HS-5 (cell line): ENCODE measurements around the gene MYO6.
"Not testable (repeated sequence)": the region's sequence is repeated elsewhere in the genome, so short reads cannot be mapped to it uniquely, and the experiment has no call there.

ENCODE experiments used
- DNase-seq: peaks from one replicate; pipeline ENCODE4 v3.0.0-alpha.2; 2012; ENCODE audit warnings: low read depth

MYO6 gene

DNA sequence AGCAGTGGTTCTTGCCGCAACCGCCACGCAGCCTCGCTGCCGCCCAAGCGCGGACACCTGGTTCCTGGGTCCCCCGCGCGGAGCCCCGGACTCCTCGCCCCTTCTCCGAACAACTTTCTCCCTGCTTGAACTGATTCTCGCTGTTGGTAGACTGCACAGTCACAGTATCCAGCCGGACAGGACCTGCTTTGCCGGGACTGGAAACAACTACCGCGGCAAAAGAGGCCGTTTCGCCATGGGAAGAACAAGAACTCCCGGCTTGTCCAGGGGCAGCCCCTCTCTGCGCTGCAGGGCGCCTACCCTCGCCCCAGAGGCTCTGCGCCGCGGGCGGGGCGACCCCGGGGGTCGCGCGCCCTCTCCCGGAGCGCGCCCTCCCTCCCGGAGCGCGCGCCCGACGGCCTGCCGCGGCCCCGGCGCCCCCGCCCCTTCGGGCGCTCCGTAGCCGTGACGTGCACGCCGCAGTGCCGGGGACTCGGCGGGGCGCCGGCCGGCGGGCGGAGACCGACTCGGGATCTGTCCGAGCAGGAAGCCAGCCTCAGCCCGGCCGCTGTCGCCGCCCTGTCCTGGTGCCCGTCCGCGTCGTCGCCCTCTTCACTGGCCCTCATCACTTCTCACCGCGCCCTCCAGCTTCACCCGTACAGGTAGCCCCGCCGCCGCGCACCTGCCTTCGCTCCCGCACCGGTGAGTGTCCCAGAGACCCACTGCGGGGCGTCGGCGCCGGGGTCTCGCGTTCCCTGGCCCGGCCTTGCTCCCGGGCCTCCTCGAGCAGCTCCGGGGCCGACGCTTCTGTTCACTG is at the start of gene MYO6:
TSS of gene MYO6 (plus strand) at position 497 of the 796 bp plus-strand sequence. CDS start 68,309 bp downstream, outside the sequence.
- no peak for DNase-seq

DNA sequence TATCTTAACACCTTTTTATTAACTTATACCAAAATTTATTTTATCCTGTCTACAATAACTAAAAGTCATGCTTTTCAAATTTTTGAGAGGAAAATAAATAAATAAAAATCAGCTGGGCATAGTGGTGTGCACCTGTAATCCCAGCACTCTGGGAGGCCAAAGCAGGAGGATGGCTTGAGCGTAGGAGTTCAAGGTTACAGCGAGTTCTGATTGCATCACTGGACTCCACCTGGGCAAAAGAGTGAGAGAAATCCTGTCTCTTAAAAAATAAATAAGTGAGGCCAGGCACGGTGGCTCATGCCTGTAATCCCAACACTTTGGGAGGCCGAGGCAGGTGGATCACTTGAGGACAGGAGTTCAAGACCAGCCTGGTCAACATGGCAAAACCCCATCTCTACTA is 40.7 kb upstream of the MYO6 start:
- not testable (repeated sequence) for DNase-seq

DNA sequence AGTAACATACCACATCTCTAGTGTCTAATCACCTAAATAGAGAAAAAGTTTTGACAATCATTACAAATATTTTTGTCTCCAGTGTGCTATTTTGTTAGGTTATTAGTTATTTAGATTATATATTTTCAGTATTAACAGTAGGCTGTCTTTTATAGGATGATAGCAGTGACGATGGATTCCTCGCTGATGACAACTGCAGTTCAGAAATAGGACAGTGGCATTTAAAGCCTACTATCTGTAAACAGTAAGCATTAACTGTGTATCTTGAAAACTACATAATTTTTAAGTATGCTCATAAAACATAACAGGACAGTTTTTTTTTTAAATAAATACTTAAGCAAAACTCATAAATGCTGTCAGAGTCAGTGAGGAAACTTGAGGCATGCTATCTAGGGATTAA is 37.9 kb upstream of the MYO6 start:
- DNase-seq, result no peak

DNA sequence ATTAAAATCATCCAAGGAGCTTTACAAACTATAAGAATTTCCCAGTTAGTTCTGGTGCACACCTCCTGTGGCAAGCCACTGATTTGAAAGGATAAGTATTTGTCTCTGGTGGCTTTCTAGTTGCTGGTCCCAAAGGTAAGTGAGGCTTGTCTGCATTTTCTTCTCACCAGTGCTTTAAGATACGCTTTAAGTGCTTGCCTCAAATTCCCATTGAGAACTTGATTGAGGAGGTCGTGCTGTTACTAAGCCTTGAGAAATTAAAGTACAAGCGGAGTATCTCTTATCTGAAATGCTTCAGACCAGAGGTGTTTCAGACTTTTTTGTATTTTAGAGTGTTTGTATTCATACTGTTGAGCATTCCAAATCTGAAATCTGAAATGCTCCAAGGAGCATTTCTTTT is 29.9 kb upstream of the MYO6 start:
- no peak for DNase-seq

DNA sequence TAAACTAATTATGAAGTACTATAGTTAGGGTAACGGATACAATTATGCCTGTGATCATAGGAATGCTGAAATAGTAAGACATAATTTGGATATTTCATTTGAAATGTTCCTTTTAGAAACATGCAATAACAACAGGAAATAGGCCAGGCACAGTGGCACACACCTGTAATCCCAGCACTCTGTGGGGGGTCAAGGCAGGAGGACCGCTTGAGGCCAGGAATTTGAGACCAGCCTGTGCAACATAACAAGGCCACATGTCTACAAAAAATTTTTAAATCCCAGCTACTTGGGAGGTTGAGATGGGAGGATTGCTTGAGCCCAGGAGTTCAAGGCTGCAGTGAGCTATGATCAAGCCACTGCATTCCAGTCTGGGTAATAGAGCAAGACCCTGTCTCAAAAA is 25.7 kb upstream of the MYO6 start:
- no peak for DNase-seq

DNA sequence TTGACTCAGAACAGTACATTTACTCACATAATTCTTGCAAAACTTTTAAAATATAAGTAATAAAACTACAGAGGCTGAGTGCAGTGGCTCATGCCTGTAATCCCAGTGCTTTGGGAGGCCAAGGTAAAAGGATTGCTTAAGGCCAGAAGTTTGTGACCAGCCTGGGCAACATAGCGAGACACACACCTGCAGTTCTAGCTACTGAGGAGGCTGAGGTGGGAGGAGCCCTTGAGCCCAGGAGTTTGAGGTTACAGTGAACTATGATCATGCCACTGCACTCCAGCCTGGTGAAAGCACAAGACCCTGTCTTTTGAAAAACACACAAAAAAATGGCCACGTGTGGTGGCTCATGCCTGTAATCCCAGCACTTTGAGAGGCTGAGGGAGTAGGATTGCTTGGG is 21.8 kb upstream of the MYO6 start:
- DNase-seq, result no peak

DNA sequence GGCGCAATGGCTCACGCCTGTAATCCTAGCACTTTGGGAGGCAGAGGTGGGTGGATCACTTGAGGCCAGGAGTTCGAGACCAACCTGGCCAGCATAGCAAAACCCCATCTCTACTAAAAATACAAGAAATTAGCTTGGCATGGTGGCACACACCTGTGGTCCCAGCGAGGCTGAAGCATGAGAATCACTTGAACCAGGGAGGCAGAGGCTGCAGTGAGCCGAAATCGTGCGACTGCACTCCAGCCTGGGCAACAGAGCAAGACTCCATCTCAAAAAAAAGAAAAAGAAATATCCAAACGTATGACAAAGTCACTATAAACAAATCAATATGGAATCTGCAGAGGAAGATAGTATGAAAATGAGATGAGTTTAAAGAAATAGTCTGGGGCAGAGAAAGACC is 18.0 kb upstream of the MYO6 start:
- DNase-seq, result not testable (repeated sequence)

DNA sequence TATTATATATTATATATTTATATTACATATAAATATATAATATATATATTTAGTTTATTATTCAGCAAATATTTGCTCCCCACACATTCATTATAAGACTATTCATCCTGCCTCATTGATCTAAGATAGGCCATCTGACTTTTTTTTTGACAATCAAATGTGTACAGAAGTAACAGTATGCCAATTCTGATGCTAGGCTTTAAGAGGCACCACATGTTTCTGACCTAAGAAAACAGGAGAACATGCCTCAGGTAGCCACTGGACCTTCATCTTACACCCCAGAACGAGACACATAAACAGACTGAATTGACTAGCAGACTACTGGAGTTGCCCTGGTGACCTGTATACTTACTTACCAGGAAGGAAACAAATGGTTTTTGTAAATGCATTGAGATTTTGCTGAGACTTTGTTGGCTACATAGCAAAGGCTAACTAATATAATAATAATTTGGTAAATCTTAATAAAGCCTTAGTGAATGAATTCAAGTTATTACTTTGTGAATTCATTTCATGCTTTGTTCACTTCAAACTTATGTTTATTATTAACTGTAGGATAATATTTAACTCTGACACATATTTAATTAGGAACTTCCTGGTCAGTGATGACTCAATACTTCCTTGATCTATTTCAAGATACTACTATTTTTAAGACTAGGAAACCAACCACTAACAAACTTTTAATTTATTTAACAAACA is 13.4 kb upstream of the MYO6 start:
- no peak for DNase-seq

DNA sequence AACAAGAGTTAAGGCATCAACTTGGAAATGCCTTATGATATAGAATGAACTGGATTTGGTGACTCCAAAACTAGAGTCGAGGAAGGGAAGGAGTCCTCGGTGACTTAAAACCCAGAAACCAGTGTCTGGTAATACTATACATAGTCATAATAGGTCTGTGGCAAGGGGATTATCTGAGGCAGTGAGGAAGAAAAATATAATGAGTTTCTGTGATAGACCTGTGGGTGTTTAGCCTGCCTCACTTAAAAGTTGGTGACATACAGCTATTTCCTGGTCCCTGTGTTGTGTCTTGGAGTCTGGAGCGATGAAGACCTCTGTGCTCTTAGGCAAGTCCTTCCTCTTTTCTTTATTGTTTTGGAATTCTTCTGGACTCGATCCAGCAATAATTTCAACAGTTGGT is 5.1 kb upstream of the MYO6 start:
- DNase-seq, result no peak

DNA sequence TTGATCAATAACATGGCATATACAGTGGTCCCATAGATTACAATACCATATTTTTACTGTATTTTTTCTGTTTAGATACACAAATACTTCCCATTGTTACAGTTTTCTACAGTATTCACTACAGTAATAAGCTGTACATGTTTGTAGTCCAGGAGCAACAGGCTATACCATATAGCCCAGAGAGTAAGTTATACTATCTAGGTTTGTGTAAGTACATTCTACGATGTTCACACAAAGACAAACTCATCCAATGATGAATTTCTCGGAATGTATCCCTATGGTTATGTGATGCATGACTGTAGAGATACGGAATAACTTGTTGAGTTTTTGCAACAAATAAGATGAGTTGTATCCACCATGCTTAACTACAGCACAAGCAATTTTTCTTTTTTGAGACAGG is 3.6 kb upstream of the MYO6 start:
- no peak for DNase-seq

DNA sequence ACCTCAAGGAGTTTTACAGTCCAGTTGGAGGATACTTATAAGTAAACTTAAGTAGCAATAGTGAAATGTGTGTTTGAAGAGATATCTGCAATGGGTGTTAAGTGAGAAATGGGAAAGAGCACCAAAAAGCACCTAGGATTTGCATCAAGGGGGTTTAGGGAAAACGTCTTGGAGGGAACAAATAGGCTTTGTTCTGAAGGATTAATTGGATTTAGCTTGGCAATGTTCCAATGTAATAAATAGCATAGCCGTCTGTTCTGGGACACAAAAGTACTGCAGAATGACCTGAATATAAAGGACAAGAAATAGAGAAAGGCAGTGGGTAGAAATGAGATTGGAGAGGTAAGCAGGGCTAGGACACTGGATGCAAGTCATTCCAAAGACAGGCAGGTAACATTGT is 2.8 kb upstream of the MYO6 start:
- DNase-seq, result no peak

DNA sequence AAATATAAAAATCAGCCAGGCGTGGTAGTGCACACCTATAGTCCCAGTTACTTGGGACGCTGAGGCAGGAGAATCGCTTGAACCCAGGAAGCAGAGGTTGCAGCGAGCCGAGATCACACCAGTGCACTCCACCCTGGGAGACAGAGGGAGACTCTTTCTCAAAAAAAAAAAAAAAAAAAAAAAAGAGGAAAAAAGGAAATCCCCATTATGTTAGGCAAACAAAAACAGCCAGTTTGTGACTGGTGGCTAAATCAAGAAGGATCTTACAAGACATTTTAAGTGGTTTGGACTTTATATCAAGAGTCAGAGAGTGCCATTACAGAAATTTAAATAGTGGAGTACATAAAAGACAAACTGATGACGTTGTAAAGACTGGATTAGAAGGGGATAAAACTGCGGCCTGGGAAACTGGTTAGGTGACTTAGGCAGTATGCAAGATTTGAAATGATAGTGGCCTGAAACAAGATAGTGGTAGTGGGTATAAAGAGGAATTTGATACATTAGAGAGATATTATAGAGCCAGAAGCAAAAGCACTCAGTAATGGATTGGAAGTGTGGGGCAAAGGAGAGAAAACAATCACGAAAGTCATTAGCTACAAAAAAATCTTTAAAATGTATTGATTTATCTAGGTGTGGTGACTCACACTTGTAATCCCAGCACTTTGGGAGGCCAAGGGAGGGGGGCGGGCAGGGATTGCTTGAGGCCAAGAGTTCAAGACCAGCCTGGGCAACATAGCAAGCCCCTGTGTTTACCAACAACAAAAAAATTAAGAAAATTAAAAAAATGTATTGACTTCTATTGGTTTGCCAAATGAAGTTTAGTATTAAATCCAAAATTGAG is 1.7 kb upstream of the MYO6 start:
- no peak for DNase-seq

DNA sequence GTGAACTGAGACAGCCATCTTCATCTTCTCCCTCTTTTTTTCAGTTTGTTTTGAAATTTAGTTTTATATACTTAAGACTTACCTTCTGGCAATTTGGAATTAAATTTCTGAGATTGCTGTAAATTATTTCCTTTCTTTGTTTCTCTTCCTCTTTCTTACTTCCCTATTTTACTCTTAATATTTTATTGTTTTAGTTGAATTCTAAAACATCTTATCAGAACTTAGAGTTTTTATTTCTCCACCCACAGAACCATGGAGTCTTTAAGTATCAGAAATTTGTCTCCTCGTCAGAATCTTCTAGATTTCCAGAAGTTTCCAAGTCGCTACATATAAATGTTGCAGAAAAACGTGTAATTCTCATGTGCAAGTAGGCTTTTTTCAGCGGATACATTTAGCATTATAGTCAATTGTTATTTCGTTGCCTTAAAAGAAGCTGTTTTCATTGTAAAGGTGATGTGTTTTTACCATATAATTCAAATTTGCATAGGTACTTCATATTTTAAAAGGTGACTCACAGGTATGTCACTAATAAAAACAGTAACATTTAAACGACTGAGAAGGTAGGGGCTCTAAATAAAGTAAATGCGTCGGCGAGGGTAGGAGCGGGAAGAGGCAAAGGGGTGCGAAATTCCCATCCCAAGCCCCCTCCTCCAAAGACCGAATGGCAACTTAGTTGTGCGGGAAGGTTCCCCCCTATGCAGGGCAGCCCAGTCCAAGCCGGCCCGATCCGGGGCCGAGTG is 866 bp upstream of the MYO6 start:
- DNase-seq, result no peak

DNA sequence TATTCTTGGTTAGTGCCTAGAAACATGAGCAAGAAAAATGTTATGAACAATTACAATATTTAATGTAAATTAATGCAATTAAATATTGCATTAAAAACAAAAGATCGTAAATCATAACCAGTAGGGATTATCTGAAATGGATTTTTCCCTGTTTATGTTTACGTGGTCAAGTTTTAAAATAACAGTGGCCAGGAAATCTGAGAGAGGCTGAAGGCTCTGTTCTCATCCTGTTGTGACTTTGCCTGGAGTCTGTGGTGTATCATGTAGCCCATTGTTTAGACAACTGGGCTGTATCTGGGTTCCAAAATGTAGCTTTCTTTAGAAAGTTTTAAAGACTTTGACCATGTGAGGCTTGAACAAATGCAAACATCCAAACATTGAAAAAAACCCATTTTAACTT is 2.4 kb downstream of the MYO6 start:
- no peak for DNase-seq

DNA sequence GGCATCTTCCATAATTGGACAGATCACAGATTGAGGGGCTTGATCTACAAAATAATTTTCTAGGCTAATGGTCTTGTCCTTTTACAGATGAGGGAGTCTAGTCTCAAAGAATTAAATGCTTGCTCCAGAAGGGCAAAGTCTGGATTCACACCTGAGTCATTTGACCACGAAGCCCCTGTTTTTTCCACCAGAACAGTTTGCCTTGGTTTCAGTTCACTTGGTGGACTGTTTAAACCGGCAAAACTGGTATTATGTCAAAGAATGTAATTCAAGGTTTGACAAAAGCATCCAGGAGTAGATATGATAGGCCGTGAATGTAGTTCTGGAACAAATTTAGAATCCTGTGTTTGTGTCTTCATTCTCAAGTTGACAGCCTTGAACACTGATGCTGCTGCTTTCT is 3.3 kb downstream of the MYO6 start:
- no peak for DNase-seq

DNA sequence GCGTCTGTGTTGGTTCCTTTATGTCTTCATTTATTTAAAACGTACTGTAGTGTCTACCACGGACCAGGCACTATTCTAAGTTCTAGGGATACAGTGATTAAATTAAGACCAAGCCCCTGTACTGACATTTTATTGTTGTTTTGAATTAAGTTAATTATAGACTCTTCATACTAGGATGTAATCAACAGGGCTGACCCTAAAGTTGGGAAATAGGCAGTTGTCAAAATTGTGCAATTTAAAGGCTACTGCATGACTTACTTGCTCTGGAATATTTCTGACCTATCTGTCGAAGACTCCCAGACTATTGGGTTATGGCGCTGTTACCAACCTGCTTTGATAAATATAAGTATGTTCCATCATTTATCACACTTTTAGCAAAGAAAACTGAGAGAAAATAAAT is 6.7 kb downstream of the MYO6 start:
- no peak for DNase-seq

DNA sequence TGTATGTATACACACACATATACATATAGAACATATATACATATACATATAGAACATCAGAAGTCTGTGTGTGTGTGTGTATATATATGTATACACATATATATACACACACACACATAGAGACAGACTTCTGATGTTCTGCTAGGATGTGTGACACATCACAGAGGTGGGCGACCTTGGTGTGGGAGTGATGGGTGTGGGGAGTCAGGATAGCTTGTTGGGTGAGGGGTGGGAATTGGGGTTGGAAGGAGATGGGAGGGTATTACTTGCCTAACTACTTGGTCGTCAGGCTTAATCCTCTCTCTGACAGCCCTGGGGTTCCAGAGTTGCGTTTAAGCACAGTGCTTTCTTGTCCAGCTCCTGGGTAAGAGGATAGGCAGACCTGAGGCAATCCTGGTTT is 8.3 kb downstream of the MYO6 start:
- no peak for DNase-seq

DNA sequence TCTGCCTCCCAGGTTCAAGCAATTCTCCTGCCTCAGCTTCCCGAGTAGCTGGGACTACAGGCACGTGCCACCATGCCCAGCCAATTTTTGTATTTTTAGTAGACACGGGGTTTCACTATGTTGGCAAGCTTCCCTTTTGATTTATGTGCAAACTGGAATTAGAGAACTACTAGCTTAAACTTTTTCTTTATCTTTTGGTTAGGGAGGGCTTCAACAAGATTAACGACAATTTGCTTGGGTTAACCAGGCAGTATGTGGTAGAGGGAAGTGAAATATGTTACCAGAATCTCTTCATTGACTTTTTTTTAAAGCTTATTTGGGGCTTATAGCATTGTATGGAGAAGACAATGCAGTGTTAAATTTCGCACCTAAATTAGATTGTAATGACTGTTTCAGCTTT is 9.0 kb downstream of the MYO6 start:
- DNase-seq, result no peak

DNA sequence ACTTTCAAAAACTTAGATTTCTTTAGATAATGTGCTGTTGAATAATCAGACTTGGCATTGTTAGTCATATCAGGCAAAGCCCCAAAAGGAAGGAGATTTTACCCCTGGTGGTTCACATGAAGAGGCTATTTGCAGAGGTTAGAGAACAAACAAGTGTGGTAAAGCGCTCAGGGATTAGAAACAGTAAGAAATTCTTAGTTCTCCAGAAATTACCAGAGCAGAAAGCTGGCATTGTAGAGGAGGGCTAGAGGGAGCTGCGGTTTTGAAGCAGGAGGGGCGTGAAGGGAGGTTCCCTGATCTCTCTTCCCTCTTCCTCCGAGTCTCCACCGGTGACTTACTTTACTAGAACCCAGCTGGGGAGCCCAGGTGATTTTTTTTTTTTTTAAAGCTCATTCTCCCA is 10.2 kb downstream of the MYO6 start:
- DNase-seq, result no peak

DNA sequence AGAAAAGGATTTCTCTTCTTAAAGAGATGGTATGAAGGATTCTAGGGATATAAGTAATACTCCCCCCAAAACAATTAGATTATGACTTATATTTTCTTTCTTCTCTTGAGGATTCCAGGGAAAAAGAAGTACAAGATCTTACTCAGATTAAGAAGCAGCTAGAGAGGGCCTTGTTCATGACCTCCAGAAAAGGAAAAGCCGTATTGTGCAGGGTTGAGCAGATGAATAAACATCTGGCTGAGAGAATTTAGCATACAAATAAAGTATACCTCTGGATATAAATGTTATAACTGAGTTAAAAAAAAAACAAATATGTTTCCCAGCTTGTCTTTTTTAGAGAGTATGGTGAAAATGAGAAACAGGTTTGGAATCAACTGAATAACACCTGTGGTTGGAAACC is 11.3 kb downstream of the MYO6 start:
- DNase-seq, result no peak

DNA sequence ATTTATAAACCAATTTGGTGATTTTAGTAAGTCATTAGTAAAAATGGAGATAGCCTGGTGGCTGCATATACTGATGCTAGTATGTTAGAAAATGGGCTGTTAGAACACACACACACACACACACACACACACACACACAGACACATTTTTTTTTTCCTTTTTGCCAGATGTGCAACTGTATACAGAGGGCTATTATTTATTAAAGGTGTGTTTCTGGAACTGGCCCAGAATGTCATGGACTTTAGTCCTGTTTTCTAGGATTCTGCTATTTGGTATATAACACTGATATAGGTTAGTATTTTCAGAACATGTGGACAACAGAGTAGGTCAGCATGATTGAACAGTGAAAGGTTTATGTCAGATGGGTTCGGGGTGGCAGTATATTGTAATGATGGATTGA is 12.4 kb downstream of the MYO6 start:
- DNase-seq, result no peak

DNA sequence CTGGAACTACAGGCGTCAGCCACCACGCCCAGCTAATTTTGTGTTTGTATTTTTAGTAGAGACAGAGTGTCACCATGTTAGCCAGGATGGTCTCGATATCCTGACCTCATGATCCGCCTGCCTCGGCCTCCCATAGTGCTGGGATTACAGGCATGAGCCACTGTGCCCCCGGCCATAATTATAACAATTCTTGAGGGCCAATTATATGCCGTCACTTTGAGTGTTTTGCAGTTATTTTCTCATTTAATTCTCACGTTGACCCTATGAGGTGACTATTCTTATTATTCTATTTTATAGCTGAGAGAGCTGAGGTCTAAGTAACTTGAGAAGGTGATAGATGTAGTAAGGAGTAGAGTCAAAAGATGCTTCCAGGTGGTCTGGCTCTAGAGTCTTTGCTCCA is 13.0 kb downstream of the MYO6 start:
- DNase-seq, result no peak
